Neural cell (in vitro differentiated cells): ENCODE results near the gene SERPINB1.

Source experiments
- EP300 ChIP-seq: fragments of 450-650 bp; conservative IDR thresholded peaks from 2 replicates; pipeline ENCODE4 v1.6.1; 2014; ENCODE audit warnings: antibody characterized with exemption, mild to moderate bottlenecking, moderate library complexity; ENCODE audit not compliant: poor library complexity, severe bottlenecking
- EZH2 ChIP-seq: fragments of 200-600, 300-800 bp; shearing (Covaris generic), sonication (generic); IDR thresholded peaks from 2 replicates; pipeline ENCODE4 v1.6.1; 2014; ENCODE audit warnings: antibody characterized with exemption, low read length, borderline replicate concordance, mild to moderate bottlenecking; ENCODE audit not compliant: insufficient read depth, poor library complexity, severe bottlenecking
- MXI1 ChIP-seq: fragments of 450-650 bp; conservative IDR thresholded peaks from 2 replicates; pipeline ENCODE4 v1.6.1; 2014; ENCODE audit warnings: antibody characterized with exemption, mild to moderate bottlenecking; ENCODE audit not compliant: poor library complexity, severe bottlenecking
- POLR2AphosphoS5 ChIP-seq: IDR thresholded peaks from 2 replicates; pipeline ENCODE4 v1.6.1; 2012
- SMC3 ChIP-seq: fragments of 450-650 bp; conservative IDR thresholded peaks from 2 replicates; pipeline ENCODE4 v1.6.1; 2014; ENCODE audit warnings: antibody characterized with exemption, mild to moderate bottlenecking, moderate library complexity; ENCODE audit not compliant: poor library complexity
- TAF1 ChIP-seq: IDR thresholded peaks from 2 replicates; pipeline ENCODE4 v1.6.1; 2012; ENCODE audit warnings: low read depth
- TF ChIP-seq, protein P1 (sequence below): IDR thresholded peaks from 2 replicates; pipeline ENCODE4 v1.6.1; 2012; ENCODE audit warnings: borderline replicate concordance
- TF ChIP-seq, protein P2 (sequence below): fragments of 450-650 bp; IDR thresholded peaks from 2 replicates; pipeline ENCODE4 v1.5.1; 2014; ENCODE audit warnings: antibody characterized with exemption, mild to moderate bottlenecking, moderate library complexity; ENCODE audit not compliant: poor library complexity, severe bottlenecking

- TF ChIP-seq, protein P1, sequence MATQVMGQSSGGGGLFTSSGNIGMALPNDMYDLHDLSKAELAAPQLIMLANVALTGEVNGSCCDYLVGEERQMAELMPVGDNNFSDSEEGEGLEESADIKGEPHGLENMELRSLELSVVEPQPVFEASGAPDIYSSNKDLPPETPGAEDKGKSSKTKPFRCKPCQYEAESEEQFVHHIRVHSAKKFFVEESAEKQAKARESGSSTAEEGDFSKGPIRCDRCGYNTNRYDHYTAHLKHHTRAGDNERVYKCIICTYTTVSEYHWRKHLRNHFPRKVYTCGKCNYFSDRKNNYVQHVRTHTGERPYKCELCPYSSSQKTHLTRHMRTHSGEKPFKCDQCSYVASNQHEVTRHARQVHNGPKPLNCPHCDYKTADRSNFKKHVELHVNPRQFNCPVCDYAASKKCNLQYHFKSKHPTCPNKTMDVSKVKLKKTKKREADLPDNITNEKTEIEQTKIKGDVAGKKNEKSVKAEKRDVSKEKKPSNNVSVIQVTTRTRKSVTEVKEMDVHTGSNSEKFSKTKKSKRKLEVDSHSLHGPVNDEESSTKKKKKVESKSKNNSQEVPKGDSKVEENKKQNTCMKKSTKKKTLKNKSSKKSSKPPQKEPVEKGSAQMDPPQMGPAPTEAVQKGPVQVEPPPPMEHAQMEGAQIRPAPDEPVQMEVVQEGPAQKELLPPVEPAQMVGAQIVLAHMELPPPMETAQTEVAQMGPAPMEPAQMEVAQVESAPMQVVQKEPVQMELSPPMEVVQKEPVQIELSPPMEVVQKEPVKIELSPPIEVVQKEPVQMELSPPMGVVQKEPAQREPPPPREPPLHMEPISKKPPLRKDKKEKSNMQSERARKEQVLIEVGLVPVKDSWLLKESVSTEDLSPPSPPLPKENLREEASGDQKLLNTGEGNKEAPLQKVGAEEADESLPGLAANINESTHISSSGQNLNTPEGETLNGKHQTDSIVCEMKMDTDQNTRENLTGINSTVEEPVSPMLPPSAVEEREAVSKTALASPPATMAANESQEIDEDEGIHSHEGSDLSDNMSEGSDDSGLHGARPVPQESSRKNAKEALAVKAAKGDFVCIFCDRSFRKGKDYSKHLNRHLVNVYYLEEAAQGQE: no peak
- TF ChIP-seq EZH2 (no peak), POLR2AphosphoS5 (no peak), EP300 (no peak), MXI1 (no peak), SMC3 (no peak), TAF1 (no peak)
- TF ChIP-seq, protein P2, sequence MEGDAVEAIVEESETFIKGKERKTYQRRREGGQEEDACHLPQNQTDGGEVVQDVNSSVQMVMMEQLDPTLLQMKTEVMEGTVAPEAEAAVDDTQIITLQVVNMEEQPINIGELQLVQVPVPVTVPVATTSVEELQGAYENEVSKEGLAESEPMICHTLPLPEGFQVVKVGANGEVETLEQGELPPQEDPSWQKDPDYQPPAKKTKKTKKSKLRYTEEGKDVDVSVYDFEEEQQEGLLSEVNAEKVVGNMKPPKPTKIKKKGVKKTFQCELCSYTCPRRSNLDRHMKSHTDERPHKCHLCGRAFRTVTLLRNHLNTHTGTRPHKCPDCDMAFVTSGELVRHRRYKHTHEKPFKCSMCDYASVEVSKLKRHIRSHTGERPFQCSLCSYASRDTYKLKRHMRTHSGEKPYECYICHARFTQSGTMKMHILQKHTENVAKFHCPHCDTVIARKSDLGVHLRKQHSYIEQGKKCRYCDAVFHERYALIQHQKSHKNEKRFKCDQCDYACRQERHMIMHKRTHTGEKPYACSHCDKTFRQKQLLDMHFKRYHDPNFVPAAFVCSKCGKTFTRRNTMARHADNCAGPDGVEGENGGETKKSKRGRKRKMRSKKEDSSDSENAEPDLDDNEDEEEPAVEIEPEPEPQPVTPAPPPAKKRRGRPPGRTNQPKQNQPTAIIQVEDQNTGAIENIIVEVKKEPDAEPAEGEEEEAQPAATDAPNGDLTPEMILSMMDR: no peak
Observed at GRCh38 chr6:2816158-2816557, 25.5 kb downstream of the SERPINB1 start.
